ENCODE data around the gene ARID5B. TPM values are rescaled to one million over a fixed set of nuclear protein-coding genes. Genes with fewer than 3 reads are reported as not detected.

ARID5B gene
- total and polyA plus RNA-seq, 2 experiments from 2014 or later, result 53.2 to 55.0 TPM

GRCh38 chr10:61870526-61870895 is 31.0 kb upstream of the ARID5B start:
- Histone ChIP-seq H3K27me3 (no peaks in the 10 kb centered on the region), H3K4me2 (peak overlapping the region; percentile 63), H3K4me1 (ENCODE audit: insufficient read depth) (peaks cover 5% of the 10 kb centered on the region), H3K9me3 (ENCODE audit: low read depth) (no peaks in the 10 kb centered on the region), H3K36me3 (replicated peaks; ENCODE audit: insufficient read depth, low read depth) (no peaks in the 10 kb centered on the region), H2AFZ (no peak overlapping the region), H4K20me1 (ENCODE audit: insufficient read depth, poor library complexity, severe bottlenecking) (no peaks in the 10 kb centered on the region), H3K27ac (peak overlapping the region; percentile 37), H3K79me2 (no peaks in the 10 kb centered on the region), H3K9me2 (replicated peaks; ENCODE audit: insufficient read depth) (no peaks in the 10 kb centered on the region), H3K4me3 (no peak overlapping the region)
- DNase-seq (ENCODE audit: low spot score), result no peak
- no peak for TF ChIP-seq EZH2 (IDR thresholded peaks at IDR 0.05; ENCODE audit: borderline replicate concordance)
- TF ChIP-seq CTCF (IDR thresholded peaks at IDR 0.05; ENCODE audit: poor library complexity), result no peak
- TF ChIP-seq EZH2phosphoT487 (IDR thresholded peaks at IDR 0.05; ENCODE audit: low read depth, severe bottlenecking, unreplicated experiment), result no peak
- WGBS (ENCODE audit: low lambda C conversion rate, missing lambda C conversion rate), result 45% methylated on average over 3 of the region's 3 CpGs

GRCh38 chr10:61871487-61871886 is 30.0 kb upstream of the ARID5B start:
- no peaks in the 10 kb centered on the region for H4K20me1 ChIP-seq (ENCODE audit: insufficient read depth, poor library complexity, severe bottlenecking)
- no peak overlapping the region for H3K4me2 ChIP-seq
- no peak overlapping the region for H3K4me3 ChIP-seq
- H3K9me2 ChIP-seq (replicated peaks; ENCODE audit: insufficient read depth), result no peaks in the 10 kb centered on the region
- no peaks in the 10 kb centered on the region for H3K36me3 ChIP-seq (replicated peaks; ENCODE audit: insufficient read depth, low read depth)
- no peaks in the 10 kb centered on the region for H3K79me2 ChIP-seq
- TF ChIP-seq EZH2 (IDR thresholded peaks at IDR 0.05; ENCODE audit: borderline replicate concordance) (no peak), CTCF (IDR thresholded peaks at IDR 0.05; ENCODE audit: poor library complexity) (no peak), EZH2phosphoT487 (IDR thresholded peaks at IDR 0.05; ENCODE audit: low read depth, severe bottlenecking, unreplicated experiment) (no peak)
- H3K9me3 ChIP-seq (ENCODE audit: low read depth), result no peaks in the 10 kb centered on the region
- peaks cover 5% of the 10 kb centered on the region for H3K4me1 ChIP-seq (ENCODE audit: insufficient read depth)
- no peak overlapping the region for H3K27ac ChIP-seq
- 96% methylated on average over 6 of the region's 6 CpGs for WGBS (ENCODE audit: low lambda C conversion rate, missing lambda C conversion rate)
- H2AFZ ChIP-seq, result no peak overlapping the region
- no peaks in the 10 kb centered on the region for H3K27me3 ChIP-seq
- DNase-seq (ENCODE audit: low spot score), result no peak

DNA sequence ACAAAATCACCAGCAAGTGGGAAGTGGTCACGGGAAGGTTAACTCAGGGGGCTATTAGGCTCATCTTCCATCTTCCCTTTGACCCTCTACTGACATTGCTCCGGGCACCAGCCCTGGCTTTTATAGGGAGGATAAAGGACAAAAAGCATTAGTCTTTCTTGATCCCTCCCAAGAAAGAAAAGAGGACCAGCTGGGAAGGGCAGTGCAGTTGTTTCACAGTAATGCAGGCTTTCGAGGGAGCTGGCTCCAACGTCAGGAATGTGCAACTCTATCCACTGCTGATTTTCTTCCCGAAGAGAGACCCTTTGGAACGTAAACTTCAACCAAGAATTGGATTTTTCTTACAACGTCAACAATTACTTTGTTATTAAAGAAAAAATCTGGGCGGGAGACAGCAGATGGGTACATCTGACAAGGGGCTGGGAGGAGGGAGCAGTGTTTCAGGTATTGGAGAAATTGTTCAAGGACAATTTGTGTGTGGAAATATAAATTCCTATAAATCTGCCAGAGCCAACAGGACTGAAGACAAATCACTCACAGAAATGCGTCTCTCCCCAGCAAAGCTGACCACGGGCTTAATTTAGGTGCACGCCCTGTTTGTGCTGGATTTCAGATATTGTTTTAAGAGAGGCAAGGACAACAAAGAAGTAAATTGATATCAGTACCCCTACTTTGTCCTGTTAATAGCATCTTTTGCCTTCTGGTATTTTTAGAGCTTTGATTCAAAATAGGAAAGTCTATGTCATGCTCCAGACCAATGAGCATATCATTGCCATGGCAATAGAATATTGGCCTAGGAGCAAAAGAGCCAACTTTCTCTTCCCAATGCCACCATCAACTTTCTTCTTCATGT is 23.4 kb upstream of the ARID5B start:
- Histone ChIP-seq H3K4me1 (ENCODE audit: insufficient read depth) (no peaks in the 10 kb centered on the region), H4K20me1 (ENCODE audit: insufficient read depth, poor library complexity, severe bottlenecking) (no peaks in the 10 kb centered on the region), H3K4me3 (no peak overlapping the region), H2AFZ (no peak overlapping the region), H3K4me2 (peak overlapping the region; percentile 43), H3K27ac (peak overlapping the region; percentile 23), H3K9me3 (ENCODE audit: low read depth) (no peaks in the 10 kb centered on the region), H3K27me3 (no peaks in the 10 kb centered on the region), H3K79me2 (no peaks in the 10 kb centered on the region), H3K9me2 (replicated peaks; ENCODE audit: insufficient read depth) (no peaks in the 10 kb centered on the region), H3K36me3 (replicated peaks; ENCODE audit: insufficient read depth, low read depth) (no peaks in the 10 kb centered on the region)
- 56% methylated on average over 11 of the region's 11 CpGs for WGBS (ENCODE audit: low lambda C conversion rate, missing lambda C conversion rate)
- no peak for DNase-seq (ENCODE audit: low spot score)
- no peak for TF ChIP-seq CTCF (IDR thresholded peaks at IDR 0.05; ENCODE audit: poor library complexity)
- TF ChIP-seq EZH2phosphoT487 (IDR thresholded peaks at IDR 0.05; ENCODE audit: low read depth, severe bottlenecking, unreplicated experiment), result no peak
- no peak for TF ChIP-seq EZH2 (IDR thresholded peaks at IDR 0.05; ENCODE audit: borderline replicate concordance)
